WI38 (cell line): Measurements from ENCODE around the gene CCDC88C.

Source experiments
- H3K4me3 ChIP-seq: 2 replicates; pipeline ENCODE4 v1.5.1; 2011; ENCODE audit warnings: low read depth, mild to moderate bottlenecking, control low read depth, low read length
- TF ChIP-seq, protein P1 (sequence below): IDR thresholded peaks from 2 replicates; pipeline ENCODE4 v1.5.1; 2012; ENCODE audit warnings: low read depth, mild to moderate bottlenecking, control low read depth, low read length

Gene CCDC88C

DNA sequence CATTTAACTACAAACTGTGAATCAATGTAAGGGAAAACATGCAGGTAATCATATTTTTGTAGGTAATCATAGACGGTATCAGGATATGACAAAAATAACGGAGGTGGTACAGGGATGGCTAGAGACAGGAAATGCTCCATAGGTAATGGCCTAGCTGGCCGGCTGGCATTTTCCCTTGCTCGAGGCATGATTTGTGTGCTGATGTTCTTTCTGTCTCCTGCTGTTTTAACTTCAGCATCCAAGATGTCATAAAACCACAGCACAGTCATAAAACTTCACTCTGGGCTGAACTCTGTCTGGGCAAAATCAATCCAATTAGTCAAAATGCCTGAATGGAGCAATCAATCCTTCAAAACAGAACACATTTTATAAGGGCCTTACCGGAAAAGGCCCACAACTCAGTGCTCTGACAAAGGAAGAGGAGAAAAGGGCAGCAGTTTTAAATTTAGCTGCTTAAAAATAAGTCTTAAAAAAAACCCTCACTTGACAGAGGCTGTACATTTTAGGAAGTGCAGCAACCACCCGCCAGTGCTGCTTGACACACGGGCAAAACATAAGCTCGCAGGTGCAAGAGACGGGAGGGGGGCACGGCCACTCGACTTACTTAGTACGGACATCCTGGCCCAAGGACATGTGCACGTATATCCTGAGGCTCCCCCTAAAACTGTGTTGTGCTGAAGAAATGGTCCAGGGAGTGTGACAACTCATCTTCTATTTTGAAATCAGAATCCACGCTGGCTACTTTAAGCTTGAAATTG lies 132.7 kb downstream of the CCDC88C start:
- TF ChIP-seq, protein P1, sequence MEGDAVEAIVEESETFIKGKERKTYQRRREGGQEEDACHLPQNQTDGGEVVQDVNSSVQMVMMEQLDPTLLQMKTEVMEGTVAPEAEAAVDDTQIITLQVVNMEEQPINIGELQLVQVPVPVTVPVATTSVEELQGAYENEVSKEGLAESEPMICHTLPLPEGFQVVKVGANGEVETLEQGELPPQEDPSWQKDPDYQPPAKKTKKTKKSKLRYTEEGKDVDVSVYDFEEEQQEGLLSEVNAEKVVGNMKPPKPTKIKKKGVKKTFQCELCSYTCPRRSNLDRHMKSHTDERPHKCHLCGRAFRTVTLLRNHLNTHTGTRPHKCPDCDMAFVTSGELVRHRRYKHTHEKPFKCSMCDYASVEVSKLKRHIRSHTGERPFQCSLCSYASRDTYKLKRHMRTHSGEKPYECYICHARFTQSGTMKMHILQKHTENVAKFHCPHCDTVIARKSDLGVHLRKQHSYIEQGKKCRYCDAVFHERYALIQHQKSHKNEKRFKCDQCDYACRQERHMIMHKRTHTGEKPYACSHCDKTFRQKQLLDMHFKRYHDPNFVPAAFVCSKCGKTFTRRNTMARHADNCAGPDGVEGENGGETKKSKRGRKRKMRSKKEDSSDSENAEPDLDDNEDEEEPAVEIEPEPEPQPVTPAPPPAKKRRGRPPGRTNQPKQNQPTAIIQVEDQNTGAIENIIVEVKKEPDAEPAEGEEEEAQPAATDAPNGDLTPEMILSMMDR: no peak
- no peak overlapping the region for H3K4me3 ChIP-seq

DNA sequence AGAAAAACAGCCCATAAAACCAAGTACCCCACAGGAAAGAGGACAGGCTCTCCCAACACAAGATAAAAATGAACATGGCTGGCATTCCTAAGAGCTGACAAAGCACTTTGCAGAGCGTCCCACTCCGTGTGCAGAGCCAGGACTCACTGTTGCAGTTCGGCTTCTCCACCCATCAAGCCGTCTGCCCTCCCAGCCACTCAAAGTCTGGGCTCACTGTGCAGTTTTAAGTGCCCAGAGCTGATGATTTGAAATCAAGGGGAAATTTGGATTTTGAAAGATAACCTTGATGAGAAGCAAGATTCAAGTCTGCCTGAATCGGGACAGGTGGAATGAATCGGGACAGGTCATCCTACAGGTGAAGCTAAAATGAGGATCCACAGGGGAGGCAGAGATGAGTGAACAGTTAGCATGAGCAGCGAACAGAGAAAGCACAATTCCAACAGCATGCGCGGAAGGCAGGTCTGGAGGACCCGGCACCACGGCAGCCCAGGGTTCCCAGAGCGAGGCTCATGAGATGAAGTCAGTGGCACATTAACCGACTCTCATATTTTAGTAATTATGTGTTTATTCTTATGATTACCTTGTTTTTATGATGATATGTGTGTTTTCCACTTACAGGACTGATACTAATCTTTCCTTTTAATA lies 133.4 kb downstream of the CCDC88C start:
- TF ChIP-seq, protein P1: no peak
- no peak overlapping the region for H3K4me3 ChIP-seq

DNA sequence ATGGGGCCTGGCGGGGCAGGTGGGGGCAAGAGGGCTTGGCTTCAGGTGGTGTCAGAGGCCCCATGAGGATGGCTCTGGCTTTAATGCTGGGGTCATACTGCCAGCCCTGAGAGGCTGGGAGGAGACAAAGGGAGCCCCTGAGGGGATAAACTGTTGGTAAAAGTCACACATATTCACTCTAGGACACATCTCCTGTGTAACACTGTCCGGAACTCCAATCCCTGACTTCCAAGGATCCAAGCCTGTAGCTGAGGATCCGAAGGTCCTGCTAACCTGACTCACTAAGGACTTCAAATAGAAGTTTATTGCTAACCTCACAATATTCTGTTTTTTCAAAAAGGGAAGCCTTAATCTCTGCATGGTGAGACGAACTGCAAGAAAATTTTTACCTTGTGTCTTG lies 134.0 kb downstream of the CCDC88C start:
- TF ChIP-seq, protein P1: no peak
- no peak overlapping the region for H3K4me3 ChIP-seq

DNA sequence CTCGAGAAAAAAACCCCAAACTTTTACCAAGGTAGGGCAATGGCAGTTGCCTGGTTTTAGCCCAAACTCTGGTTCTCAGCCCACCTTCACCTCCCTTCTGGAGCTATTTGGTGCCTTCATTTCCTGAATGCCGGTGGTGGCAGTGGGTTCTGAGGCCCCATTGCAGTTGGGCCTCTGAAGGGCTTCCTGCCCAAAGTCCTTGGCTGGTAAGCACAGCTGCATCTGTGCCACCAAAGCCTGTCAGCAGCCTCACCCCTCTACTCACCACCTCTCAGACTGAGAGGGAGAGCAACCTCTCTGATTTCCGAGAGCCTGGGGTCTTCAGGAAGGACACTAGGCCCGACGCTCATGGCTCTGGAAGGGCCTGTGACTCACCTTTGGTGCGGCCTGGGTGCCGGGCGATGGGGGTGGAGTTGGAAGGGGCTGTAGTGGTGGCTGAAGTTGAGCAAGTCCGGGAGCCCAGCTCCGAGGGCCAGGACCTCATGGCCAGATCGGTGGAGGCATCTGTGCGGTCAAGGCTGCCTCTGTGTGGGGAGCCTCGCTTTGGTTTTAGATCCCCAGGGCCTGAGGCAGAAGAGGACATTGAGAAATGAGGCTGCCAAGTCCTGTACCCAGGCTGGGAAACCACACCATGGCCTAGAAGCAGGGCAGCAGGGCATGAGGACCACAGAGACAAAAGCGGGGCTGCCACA lies 134.5 kb downstream of the CCDC88C start:
- TF ChIP-seq, protein P1: no peak
- H3K4me3 ChIP-seq: no peak overlapping the region

DNA sequence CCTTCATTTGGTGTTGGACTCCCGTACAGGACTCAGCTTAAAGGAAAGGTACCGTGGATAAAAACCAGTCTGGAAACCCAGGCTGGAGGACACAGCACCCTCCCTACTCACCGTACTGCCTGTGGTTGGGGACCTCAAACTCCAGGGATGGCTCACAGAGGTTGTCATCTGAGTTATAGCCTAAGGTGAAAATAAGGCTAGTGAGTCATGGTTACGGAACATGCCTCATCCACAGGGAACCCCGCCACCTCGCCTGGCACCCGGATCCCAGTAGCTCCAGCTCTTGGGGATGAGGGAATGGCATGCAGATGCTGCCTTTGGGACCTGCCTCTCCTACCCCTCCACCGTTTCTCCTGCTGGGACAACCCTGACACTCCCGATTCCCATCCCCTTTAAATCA lies 136.3 kb downstream of the CCDC88C start:
- TF ChIP-seq, protein P1: no peak
- H3K4me3 ChIP-seq: no peak overlapping the region

DNA sequence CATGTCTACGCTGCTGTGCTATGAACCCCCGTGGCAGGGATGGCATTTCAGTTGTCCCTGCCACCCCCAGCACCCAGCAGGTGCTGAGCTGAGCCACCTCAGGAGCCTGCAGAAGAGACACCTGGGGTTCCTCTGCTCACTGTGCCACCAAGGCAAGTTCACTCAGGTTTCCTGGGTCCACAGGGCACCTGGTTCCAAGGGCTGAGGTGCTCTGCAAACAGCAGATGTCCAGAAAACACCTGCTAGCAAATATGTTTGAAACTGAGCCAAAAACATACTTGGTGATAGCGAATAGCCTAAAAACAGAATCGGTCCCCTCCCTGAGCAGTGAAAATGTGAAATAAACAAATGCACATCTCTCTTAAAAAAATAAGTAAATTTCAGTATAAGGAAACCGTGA lies 137.5 kb downstream of the CCDC88C start:
- TF ChIP-seq, protein P1: no peak
- H3K4me3 ChIP-seq: no peak overlapping the region

DNA sequence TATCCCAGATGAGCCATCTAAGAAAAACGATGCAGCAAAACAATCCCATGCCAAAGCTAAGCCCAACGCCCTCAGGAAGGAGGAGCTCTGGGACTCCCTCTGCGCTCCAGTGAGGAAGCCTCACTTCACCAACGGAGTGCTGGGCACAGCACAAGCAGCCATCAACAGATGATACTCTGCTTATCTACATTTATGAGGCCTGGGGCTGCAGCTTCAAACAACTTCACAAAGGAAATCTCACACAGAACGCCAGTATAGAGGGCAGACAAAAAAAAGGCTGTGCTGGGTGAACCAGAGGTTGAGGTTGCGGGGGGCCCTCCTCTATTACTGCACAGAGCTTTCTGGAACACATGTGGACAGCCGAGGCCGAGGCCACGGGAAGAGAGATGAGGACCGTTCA lies 138.3 kb downstream of the CCDC88C start:
- TF ChIP-seq, protein P1: no peak
- H3K4me3 ChIP-seq: no peak overlapping the region
